Osteocyte (in vitro differentiated cells): ENCODE results near the gene PRAC1. TPM values are rescaled to one million over a fixed set of nuclear protein-coding genes. Genes with fewer than 3 reads are reported as not detected.

Source experiments
- DNase-seq: peaks from one replicate; pipeline ENCODE4 v3.0.0; 2021; ENCODE audit warnings: mixed read lengths; ENCODE audit not compliant: unreplicated experiment; ENCODE audit errors: extremely low spot score
- H3K27ac Mint-ChIP-seq: one replicate; pipeline ENCODE4 v1.8.0; 2021; ENCODE audit warnings: mild to moderate bottlenecking, mixed read lengths; ENCODE audit not compliant: unreplicated experiment
- H3K27me3 Mint-ChIP-seq: one replicate; pipeline ENCODE4 v1.8.0; 2021; ENCODE audit warnings: mixed read lengths; ENCODE audit not compliant: unreplicated experiment
- H3K36me3 Mint-ChIP-seq: one replicate; pipeline ENCODE4 v1.8.0; 2021; ENCODE audit warnings: mixed read lengths; ENCODE audit not compliant: unreplicated experiment
- H3K4me1 Mint-ChIP-seq: one replicate; pipeline ENCODE4 v1.8.0; 2021; ENCODE audit warnings: mixed read lengths; ENCODE audit not compliant: unreplicated experiment
- H3K4me3 Mint-ChIP-seq: one replicate; pipeline ENCODE4 v1.8.0; 2021; ENCODE audit warnings: mild to moderate bottlenecking, moderate library complexity, mixed read lengths; ENCODE audit not compliant: unreplicated experiment
- H3K9me3 Mint-ChIP-seq: one replicate; pipeline ENCODE4 v1.8.0; 2021; ENCODE audit warnings: mixed read lengths; ENCODE audit not compliant: unreplicated experiment
- total RNA-seq: library from RNA; stranded (reverse); gene quantifications from 2 replicates; pipeline ENCODE4 v1.2.1, GENCODE V29; 2021
- TF ChIP-seq, protein P1 (sequence below): fragments of 200-600 bp; sonication (generic); IDR thresholded peaks from 2 replicates; pipeline ENCODE4 v1.5.0; 2021; ENCODE audit warnings: antibody characterized with exemption, mild to moderate bottlenecking, moderate library complexity

Gene PRAC1
- total RNA-seq, 1 donor from 2014 or later: not detected

- H3K27me3 Mint-ChIP-seq: peaks cover 95% of the 10 kb centered on the region
- H3K9me3 Mint-ChIP-seq: no peaks in the 10 kb centered on the region
- peaks cover 26% of the 10 kb centered on the region for H3K4me1 Mint-ChIP-seq
- H3K27ac Mint-ChIP-seq: no peak within 1 kb of the TSS
- peaks cover 2% of the 10 kb centered on the region for H3K36me3 Mint-ChIP-seq
- TF ChIP-seq, protein P1, sequence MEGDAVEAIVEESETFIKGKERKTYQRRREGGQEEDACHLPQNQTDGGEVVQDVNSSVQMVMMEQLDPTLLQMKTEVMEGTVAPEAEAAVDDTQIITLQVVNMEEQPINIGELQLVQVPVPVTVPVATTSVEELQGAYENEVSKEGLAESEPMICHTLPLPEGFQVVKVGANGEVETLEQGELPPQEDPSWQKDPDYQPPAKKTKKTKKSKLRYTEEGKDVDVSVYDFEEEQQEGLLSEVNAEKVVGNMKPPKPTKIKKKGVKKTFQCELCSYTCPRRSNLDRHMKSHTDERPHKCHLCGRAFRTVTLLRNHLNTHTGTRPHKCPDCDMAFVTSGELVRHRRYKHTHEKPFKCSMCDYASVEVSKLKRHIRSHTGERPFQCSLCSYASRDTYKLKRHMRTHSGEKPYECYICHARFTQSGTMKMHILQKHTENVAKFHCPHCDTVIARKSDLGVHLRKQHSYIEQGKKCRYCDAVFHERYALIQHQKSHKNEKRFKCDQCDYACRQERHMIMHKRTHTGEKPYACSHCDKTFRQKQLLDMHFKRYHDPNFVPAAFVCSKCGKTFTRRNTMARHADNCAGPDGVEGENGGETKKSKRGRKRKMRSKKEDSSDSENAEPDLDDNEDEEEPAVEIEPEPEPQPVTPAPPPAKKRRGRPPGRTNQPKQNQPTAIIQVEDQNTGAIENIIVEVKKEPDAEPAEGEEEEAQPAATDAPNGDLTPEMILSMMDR: no peak
- peak within 1 kb of the TSS; percentile 54 for H3K4me3 Mint-ChIP-seq
- no peak for DNase-seq
Observed at GRCh38 chr17:48728232-48729231, 6.2 kb upstream of the PRAC1 start, which contains the start of gene HOXB13. Gene HOXB13, minus strand, starts transcription at chr17:48728750. Its CDS starts 157 bp downstream, at chr17:48728593.

DNA sequence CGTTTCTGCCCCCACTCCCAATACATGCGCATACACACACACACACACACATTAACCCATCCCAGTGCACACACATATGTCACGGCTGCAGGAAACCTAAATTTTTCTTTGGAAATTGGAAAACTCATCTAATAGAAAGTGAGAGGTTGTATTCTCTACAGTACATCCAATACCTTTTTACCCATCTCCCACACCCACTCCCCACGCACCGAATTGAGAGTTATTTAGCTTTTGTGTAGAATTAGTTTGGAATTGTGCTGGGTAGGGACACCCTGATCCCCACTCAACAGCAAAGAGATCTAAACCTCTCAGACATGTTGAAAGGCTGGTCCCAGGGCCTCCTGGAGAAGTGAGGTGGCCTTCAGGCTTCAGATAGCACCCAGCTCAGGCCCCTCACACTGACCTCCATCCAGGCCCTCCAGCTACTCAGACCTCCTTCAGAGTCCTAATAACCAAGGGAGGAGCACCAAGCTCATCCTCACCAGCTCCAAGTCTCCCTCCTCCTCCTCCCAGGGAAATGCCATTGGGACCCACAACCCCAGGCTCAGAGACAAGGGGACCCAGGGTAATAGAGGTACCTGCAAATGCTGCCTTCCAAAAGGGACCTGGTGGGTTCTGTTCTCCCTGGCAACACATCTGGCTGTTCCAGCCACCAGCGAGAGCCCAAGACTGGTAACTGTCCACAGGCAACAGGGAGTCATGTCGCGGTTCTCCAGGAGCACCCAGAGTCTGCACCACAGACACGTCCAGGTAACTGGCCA, 5.3 kb upstream of the PRAC1 start:
- no peaks in the 10 kb centered on the region for H3K36me3 Mint-ChIP-seq
- H3K27ac Mint-ChIP-seq: no peak overlapping the region
- peaks cover 96% of the 10 kb centered on the region for H3K27me3 Mint-ChIP-seq
- DNase-seq: no peak
- TF ChIP-seq, protein P1: no peak
- H3K4me1 Mint-ChIP-seq: peaks cover 27% of the 10 kb centered on the region
- no peaks in the 10 kb centered on the region for H3K9me3 Mint-ChIP-seq
- no peak overlapping the region for H3K4me3 Mint-ChIP-seq

DNA sequence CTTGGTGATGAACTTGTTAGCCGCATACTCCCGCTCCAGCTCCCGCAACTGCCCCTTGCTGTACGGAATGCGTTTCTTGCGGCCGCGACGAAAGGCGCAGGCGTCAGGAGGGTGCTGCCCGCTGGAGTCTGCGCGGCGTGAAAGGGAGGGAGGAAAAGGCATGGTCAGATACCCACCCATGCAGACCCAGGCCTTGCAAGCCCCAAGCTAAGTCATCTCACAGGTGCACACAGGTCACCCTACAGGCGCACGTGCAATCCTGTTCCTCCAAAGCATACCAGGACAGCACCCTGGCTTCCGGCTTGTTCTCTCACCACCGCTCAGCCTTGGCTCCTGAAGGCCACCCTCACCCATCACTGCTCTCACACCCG, 4.6 kb upstream of the PRAC1 start:
- DNase-seq: no peak
- Mint-ChIP-seq H3K27ac (no peak overlapping the region), H3K4me3 (no peak overlapping the region), H3K9me3 (no peaks in the 10 kb centered on the region), H3K36me3 (no peaks in the 10 kb centered on the region), H3K27me3 (peaks cover 96% of the 10 kb centered on the region), H3K4me1 (peaks cover 27% of the 10 kb centered on the region)
- TF ChIP-seq, protein P1: no peak

DNA sequence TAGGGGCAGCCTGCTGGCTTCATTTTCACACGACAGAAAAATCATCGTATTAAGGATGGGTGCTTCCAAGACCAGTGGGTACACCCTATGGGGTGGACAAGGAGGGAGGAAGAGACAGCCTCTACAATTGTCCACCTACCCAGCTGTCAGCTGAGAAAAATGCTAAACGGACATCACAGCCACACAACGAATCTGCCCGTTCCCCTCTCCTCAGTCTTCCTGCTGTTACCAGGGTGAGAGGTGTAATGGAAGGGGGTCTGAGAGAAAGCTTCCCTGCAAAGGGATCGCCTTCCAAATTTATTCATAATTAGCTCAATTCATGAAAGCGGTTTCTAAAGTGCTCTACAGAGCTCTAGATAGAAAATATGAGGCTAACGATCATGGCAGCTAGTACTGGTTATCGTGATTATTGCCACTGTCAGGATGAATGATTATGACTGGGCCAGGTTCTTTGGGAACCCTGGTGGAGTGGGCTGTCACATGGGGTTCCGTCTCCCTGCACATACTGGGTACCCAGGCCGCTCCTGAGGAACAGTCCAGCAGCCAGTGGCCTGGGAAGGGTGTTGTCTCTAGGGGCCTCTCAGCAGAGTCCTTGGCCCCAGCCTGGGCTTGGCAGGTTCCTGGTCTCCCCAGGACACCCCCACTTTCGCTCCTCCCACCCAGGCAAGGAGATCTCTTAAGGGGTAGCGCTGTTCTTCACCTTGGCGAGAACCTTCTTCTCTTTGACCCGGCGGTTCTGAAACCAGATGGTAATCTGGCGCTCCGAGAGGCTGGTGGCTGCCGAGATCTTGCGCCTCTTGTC, 4.0 kb upstream of the PRAC1 start:
- peaks cover 27% of the 10 kb centered on the region for H3K4me1 Mint-ChIP-seq
- no peak overlapping the region for H3K27ac Mint-ChIP-seq
- H3K27me3 Mint-ChIP-seq: peaks cover 95% of the 10 kb centered on the region
- H3K4me3 Mint-ChIP-seq: no peak overlapping the region
- no peaks in the 10 kb centered on the region for H3K36me3 Mint-ChIP-seq
- no peaks in the 10 kb centered on the region for H3K9me3 Mint-ChIP-seq
- TF ChIP-seq, protein P1: no peak
- no peak for DNase-seq
